Testis (tissue), 3 donors: Measurements from ENCODE around the gene SLC16A6. TPM values are rescaled to one million over a fixed set of nuclear protein-coding genes. Genes with fewer than 3 reads are reported as not detected.

Source experiments
- DNase-seq: peaks from one replicate; pipeline ENCODE4 v3.0.0-alpha.2; 2019
- H3K27ac ChIP-seq, 2 donors: fragments of 200-600 bp; sonication (generic); one replicate each; pipeline ENCODE4 v1.5.1; 2019
- H3K27me3 ChIP-seq: fragments of 200-600 bp; sonication (generic); one replicate; pipeline ENCODE4 v1.5.1; 2019
- H3K36me3 ChIP-seq: fragments of 200-600 bp; sonication (generic); one replicate; pipeline ENCODE4 v1.5.1; 2017; ENCODE audit warnings: low read depth; ENCODE audit errors: missing control alignments
- H3K4me1 ChIP-seq: fragments of 200-600 bp; sonication (generic); one replicate; pipeline ENCODE4 v1.5.1; 2019
- H3K4me3 ChIP-seq, 2 donors: fragments of 200-600 bp; sonication (generic); one replicate each; pipeline ENCODE4 v1.5.1; 2017 to 2019
- H3K9me3 ChIP-seq: fragments of 200-600 bp; sonication (generic); one replicate; pipeline ENCODE4 v1.5.1; 2017
- POLR2A ChIP-seq: fragments of 450-650 bp; IDR thresholded peaks from one replicate; pipeline ENCODE4 v1.6.1; 2017; ENCODE audit warnings: antibody characterized with exemption, mild to moderate bottlenecking, moderate library complexity
- WGBS, 2 donors: methylation state at CpG; one replicate each; pipeline ENCODE4 v1.1.5; 2018; 5-methylcytosine and 5-hydroxymethylcytosine counted together
- intact Hi-C: fragments of 100-400 bp; cut with DNase I; formaldehyde crosslinking; loops from one replicate; pipeline ENCODE4 v1.15.1; 2023; ENCODE audit warnings: low total_unique reads
- polyA plus RNA-seq: library from polyadenylated mRNA; stranded (reverse); fragments of 350-450 nt; fragmentation: Illumina TruSeq; extraction: RNeasy Lipid Tissue Mini Kit (QIAGEN cat#74804); gene quantifications from one replicate; pipeline ENCODE4 v1.2.3, GENCODE V29; 2014; ENCODE audit warnings: low read depth, low replicate concordance; ENCODE audit not compliant: insufficient read depth
- total RNA-seq, 2 donors: library from RNA; depleted of rRNA; stranded (reverse); fragments of >200 nt; gene quantifications; one replicate each; pipeline ENCODE4 v1.2.3, GENCODE V29; 2016
- TF ChIP-seq, protein P1 (sequence below), 3 experiments: fragments of 450-650 bp in 2 of 3; fragments of 200-600 bp in 1 of 3; sonication (generic) in 1 of 3; IDR thresholded peaks; one replicate each; pipeline ENCODE4 v1.5.1; 2016 to 2019; ENCODE audit warnings: antibody characterized with exemption in 3 of 3, mild to moderate bottlenecking in 2 of 3, moderate library complexity in 1 of 3

SLC16A6 gene
- total and polyA plus RNA-seq, 3 donors from 2014 or later: 1.5 to 2.2 (median 1.9) TPM

DNA sequence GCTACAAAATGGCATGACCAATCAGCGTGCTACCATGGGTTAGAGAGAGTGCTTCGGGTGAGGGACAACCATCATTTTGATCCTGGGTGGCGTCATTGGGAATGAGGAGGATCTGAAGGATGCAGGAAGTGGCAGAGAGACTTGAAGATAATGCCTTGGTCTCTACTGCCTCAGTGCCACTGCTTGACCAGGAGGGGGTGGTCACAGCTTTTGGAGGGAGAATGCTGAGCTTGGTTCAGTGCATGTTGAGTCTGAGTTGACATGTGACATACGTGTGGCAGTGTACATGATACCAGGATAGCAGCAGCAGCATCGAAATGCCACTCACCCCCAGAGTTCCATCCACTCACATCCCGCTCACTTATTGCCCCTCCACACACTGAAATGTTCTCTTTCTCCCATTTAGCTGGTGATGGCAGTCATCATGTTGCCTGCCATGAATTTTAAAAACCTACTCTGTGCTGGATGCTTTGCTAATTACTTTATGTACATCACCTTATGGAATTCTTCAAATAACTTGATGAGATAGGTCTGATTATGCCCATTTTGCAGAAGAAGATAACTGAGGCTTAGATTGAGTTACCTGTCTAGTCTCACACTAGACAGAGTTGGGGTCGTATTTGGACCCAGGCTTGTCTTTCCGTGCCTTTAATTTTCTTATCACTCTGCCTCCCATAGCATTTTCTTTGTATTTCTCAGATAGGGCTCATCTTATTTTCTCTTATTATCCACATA is 37.1 kb upstream of the SLC16A6 start:
- DNase-seq: no peak
- intact Hi-C loops: no loop called here
- H3K9me3 ChIP-seq: no peaks in the 10 kb centered on the region
- TF ChIP-seq, protein P1, sequence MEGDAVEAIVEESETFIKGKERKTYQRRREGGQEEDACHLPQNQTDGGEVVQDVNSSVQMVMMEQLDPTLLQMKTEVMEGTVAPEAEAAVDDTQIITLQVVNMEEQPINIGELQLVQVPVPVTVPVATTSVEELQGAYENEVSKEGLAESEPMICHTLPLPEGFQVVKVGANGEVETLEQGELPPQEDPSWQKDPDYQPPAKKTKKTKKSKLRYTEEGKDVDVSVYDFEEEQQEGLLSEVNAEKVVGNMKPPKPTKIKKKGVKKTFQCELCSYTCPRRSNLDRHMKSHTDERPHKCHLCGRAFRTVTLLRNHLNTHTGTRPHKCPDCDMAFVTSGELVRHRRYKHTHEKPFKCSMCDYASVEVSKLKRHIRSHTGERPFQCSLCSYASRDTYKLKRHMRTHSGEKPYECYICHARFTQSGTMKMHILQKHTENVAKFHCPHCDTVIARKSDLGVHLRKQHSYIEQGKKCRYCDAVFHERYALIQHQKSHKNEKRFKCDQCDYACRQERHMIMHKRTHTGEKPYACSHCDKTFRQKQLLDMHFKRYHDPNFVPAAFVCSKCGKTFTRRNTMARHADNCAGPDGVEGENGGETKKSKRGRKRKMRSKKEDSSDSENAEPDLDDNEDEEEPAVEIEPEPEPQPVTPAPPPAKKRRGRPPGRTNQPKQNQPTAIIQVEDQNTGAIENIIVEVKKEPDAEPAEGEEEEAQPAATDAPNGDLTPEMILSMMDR (IDR thresholded peaks at IDR 0.05): no peak
- no peak for TF ChIP-seq POLR2A
- H3K27ac ChIP-seq: no peak overlapping the region
- H3K36me3 ChIP-seq: no peaks in the 10 kb centered on the region
- H3K4me3 ChIP-seq: no peak overlapping the region
- 91 to 97% methylated on average over 8 of the region's 8 CpGs for WGBS, 2 donors
- H3K4me1 ChIP-seq: no peaks in the 10 kb centered on the region
- no peaks in the 10 kb centered on the region for H3K27me3 ChIP-seq

DNA sequence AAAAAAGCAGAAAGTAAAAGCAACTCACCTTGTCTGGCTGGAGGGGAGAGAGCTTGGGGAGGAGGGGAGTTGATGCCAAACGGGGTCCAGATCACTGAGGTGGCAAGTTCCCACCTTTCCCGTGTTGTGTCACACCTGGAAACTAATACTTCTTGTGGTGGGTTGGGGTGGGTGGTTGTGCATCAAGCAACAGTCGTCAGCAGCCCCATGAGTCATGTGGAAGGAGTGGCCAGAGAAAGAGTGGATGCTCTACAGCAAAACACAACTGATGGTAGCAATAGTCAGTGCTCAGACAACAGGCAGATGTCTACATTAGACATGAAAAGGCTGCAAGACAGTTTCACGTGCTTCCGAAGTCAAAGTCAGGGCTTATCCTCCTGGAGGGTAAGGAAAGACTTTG is 35.8 kb upstream of the SLC16A6 start:
- Histone ChIP-seq H3K9me3 (no peaks in the 10 kb centered on the region), H3K27ac (no peak overlapping the region), H3K36me3 (no peaks in the 10 kb centered on the region), H3K4me3 (no peak overlapping the region), H3K4me1 (no peaks in the 10 kb centered on the region), H3K27me3 (no peaks in the 10 kb centered on the region)
- TF ChIP-seq POLR2A: no peak
- TF ChIP-seq, protein P1 (IDR thresholded peaks at IDR 0.05): no peak
- no peak for DNase-seq
- intact Hi-C loops: no loop called here
- 88 to 92% methylated on average over 5 of the region's 5 CpGs for WGBS, 2 donors

DNA sequence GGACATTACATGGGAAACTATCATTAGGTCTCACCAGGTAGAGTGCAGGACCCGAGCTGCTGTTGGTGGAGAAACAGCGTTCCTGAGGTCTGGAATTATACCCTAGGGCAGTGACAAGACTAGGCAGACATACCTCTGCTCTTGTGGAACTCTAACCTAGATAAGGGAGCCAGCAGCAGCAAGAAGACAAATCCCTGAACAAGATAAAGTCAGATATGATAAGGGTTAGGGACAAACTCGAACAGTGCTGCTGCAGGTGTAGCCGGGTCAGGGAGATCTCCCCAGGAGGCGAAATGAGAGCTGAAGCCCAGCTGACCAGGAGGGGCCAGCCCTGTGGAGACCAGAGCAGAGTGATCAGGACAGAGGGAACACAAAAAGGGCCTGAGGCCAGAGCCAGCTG is 35.0 kb upstream of the SLC16A6 start:
- DNase-seq: no peak
- Histone ChIP-seq H3K36me3 (no peaks in the 10 kb centered on the region), H3K27me3 (no peaks in the 10 kb centered on the region), H3K4me3 (no peak overlapping the region), H3K9me3 (no peaks in the 10 kb centered on the region), H3K27ac (no peak overlapping the region), H3K4me1 (no peaks in the 10 kb centered on the region)
- 63 to 92% methylated on average over 5 of the region's 5 CpGs for WGBS, 2 donors
- TF ChIP-seq POLR2A: no peak
- TF ChIP-seq, protein P1 (IDR thresholded peaks at IDR 0.05): no peak
- intact Hi-C loops: no loop called here

DNA sequence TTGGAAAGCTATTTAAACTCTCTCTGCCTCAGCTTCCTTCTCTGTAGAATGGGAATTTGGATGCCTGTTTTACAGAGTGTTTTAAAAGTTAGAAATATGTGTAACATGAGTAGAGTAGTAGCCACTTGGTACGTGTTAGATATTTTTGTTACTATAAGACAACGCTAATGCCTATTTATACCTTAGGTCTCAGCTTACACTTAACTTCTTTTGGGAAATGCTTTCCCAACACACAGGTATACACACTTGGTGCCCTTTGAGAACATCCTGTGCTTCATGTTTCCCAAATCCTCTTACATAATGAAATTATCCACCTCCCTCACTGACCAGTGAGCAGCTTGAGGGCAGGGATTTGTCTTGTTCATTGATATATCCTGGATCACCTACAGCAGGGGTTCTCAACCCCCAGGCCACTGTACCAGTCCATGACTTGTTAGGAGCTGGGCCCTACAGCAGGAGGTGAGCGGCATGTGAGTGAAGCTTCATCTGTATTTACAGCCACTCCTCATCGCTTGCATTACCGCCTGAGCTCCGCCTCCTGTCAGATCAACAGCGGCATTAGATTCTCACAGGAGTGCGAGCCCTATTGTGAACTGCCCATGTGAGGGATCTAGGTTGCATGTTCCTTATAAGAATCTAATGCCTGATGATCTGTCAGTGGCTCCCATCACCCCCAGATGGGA is 33.9 kb upstream of the SLC16A6 start:
- TF ChIP-seq, protein P1 (IDR thresholded peaks at IDR 0.05): no peak
- TF ChIP-seq POLR2A: no peak
- H3K4me3 ChIP-seq: no peak overlapping the region
- 94 to 97% methylated on average over 8 of the region's 8 CpGs for WGBS, 2 donors
- no peaks in the 10 kb centered on the region for H3K27me3 ChIP-seq
- H3K4me1 ChIP-seq: no peaks in the 10 kb centered on the region
- no peaks in the 10 kb centered on the region for H3K36me3 ChIP-seq
- intact Hi-C loops: no loop called here
- no peaks in the 10 kb centered on the region for H3K9me3 ChIP-seq
- DNase-seq: no peak
- no peak overlapping the region for H3K27ac ChIP-seq
